ENCODE measurements around the gene RNF169.
"Not testable (repeated sequence)": the region's sequence is repeated elsewhere in the genome, so short reads cannot be mapped to it uniquely, and the experiment has no call there.

RNF169 gene

DNA sequence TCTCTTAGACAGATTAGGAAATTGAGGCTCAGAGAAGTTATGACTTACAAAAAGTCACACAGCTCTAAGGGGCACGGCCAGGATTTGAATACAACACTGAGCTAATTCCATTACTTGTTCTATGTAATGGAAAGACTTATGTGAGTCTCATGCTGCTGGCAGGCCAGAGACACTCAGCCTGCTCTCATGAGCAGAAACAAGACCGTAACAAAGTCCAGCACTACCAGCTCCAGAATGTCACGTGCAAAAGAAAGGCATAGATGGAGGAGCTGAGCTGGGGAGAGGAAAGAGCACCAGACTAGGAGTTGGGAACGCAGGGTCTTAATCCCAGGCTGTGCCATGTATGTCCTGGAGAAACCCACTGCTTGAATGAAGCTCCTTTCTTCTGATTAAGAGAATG lies 19.3 kb upstream of the RNF169 start:
- no peak for DNase-seq

DNA sequence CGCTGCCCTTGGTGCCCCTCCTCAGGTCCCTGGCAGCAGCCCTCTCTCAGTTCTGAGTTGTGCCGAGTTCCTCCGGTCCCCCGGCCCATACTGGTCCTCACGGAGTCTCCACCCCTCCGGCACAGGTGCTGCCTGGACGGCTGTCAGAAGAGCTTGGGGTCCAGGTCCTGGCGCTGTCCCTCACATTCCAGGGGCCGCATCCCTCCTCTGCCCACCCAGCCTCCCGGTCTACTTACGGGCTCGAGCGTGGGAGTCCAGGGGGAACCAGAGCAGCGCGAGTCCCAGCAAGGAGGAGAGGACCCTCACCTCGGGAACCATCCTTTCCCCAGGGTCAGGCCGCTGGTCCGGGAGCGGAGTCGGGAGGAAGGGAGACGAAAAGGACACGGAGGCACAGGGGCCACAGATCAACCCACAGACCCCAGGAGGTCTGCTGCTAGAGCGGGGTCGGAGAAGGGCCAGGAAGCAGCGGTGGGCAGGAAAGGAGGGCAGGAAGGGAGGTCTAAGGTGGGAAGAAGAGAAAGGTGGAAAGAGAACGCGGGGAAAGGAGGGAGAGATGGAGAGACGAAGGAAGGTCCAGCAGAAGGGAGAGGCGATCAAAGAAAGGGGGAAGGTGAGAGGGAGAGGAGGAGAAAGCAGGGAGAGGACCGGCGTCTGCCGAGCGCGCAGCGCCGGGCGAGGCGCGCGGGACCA lies 17.9 kb upstream of the RNF169 start:
- no peak for DNase-seq

DNA sequence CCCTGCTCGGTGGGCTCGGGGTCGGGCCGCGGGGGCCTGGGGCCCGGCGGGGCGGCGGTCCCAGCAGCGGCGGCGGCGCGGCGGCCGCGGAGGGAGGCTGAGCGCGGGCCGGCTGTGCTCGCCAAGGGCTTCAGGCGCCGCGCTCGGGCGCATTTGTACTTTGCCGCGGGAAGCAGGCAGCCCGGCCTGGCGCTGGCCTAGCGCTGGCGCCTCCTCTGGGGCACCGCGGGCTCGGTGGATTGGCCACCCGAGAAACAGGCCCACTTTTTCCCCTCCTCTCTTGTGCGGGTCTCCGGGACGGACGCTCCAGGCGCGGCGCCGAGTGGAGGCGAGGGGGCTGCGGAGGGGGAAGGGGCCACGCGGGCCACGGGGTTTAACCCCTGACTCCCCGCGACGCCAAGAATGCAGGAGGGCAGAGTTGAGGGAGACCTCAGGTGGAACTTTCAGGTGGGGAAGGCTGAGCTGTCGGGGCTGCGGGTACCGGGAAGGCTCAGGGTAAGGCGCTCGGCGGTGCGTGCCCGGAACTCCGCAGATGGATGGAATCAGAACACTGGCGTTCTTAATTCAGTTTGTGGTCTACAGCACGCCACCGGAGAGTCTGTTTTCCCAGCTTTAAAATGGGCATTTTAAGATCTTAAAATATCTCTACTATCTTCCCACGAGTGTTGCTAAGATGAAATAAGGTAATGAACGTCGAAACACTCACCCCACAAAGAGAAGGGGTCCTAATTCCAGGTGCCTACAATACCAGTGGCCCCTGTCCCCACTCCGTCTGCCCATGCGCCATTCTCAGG lies 17.2 kb upstream of the RNF169 start, which contains the start of gene CHRDL2:
Gene CHRDL2, minus strand, starts transcription at position 126 of the 794 bp plus-strand sequence. CDS start 538 bp downstream, outside the sequence.
- DNase-seq: no peak

DNA sequence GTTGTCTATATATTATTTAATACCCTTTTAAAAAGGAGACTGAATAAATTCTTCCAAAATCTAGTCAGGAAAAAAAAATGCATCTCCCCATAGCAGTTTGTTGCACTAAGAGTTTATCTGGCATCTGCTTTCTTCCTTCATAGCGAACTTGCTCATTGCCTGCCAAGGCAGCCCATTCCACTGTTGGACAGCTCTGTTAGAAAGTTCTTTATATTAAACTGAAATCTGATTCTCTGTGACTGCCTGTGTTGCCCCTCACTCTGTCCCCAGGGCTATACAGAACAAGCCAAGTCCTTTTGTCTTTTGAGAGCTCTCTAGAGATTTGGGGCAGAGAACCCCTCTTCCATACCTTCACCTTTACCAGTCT lies 14.1 kb upstream of the RNF169 start:
- no peak for DNase-seq

DNA sequence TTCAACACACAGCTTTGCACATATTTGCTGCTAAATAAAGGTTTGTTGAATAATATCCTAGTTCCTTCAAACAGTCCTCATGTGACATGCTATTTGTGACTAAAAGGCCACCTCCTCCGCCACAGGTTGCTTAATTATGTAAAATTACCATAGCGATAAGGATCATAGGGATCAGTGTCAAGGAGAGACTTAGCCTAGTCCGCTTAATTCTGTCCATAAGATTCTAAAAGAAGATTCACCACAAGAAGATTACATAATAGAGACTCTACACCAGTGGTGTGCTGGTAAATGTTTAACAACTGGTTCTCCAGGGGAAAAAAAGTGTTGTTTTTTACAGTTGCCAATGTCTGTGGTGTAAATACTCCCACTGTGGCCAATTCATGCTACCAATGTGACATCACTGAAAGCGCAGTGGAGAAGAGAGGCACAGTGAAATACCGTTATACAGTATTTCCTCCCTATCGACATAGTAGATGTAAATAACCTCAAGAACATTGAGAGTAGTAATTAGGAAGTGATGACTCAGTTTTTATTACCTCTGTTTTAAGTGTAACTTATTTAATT lies 13.2 kb upstream of the RNF169 start:
- no peak for DNase-seq

DNA sequence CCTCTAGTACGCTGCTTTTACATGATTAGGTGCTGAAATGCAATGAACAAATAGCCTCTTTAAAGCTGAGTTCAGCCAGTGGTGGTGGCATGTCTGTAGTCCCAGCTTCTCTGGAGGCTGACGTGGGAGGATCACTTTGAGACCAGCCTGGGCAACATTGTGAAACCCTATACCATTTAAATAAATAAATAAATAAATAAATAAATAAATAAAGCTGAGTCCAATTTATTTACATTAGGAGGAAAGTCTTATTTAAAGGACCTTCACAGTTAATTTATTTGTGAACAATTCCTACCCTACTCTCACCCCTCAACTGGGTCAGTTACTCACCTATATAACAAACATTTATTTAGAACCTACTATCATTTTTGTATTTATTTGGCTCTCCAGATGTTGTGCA lies 12.6 kb upstream of the RNF169 start:
- no peak for DNase-seq

DNA sequence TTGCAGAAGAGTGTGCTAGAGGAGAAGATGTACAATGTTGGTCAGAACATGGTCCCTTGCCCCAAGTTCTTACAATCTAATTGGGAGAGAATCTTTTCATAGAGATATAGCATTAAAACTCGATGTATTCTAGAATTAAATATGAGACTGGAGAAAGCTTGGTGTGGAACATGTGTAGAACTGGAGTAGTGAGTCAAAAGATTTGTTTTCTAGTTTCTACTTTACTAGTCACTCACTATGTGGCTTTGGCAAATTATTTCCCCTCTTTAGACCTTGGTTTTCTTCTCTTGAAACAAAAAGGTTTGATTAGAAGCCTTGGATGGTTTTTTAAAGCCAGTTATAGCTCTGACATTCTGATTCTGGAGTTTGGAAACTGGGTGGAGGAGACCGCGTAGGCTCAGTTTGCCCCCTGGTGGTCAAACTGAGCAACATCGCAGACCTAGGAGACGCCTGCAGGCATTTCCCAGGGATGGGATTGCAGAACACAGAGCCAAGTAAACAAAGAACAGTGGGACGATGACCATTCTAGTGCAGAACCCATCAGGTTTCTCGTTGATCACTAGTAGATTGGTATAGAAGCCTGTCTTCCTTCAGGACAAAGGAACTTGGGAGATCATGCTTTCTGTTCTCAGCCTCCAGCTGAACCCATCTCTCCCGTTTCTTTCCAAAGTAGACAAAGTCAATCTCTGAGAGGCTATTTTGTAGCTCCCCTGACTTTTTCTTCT lies 8.9 kb upstream of the RNF169 start:
- no peak for DNase-seq

DNA sequence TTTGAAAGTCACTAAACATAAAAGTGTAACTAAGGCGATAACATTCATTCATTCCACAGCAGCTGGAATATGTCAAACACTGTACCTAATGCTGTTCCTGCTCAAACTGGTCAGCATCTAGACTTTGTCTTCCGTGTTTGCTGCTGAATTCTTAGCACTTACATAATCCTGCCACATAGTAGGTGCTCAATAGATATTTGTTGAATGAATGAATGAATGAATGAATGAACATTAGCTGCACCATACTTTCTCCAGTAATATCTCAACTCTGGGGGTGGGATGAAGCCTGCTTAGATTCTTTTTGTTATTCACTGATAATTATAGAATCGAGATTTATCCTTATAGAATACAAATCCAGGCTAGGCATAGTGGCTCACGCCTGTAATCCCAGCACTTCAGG lies 6.6 kb upstream of the RNF169 start:
- DNase-seq: no peak

DNA sequence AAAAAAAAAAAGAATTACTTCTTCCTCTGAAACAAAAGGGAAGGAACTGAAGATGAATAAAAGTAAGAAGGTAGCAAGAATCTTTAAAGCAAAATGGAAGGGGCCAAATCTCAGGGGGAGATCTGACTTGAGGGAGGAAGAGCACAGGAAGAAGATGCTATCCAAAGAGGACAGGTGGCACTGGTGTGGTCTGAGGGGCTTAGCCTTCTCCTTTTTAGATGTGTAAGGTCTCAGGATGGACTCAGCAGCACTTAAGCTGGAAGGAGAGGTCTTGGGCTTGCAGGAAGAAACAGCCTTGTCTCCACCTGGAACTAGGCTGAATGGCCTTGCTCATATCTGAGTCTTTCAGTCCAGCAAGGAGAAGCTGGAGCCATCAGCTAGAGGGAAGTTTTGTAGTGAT lies 5.0 kb upstream of the RNF169 start:
- no peak for DNase-seq

DNA sequence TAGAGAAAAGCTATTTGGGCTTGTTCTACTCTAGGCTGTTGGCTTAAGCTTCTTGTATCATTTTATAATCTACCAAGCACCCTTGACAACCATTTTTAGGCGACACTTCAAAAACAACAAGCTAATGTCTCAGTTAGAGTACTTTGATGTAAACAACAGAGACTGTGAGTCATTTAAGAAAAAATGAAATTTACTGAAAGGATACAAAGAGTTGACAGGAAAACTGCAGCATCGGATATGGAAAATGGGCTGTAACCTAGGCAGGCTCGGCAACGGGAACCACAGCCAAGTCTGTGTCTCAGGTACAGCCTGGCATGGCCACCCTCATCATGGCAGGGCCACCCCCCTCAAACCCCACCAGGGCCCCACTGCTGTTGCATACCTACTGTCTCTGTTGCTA lies 4.4 kb upstream of the RNF169 start:
- DNase-seq: no peak

DNA sequence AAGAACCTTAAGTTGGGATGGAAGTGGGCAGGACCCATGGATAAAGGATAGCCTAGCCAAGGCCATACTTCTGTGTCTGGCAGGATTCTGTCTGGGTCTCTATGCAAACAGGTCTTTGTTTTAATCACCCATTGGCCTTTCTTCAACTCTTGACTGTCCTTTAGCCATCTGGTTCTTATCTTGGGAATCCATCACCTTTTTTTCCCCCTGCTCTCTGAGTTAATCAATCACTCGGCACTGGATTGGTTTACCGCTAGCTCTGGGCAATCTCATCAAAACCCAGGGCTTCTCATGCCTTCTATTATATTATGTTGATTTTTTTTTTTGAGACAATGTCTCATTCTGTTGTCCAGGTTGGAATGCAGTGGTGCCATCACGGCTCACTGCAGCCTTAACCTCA lies 1.8 kb upstream of the RNF169 start:
- no peak for DNase-seq

DNA sequence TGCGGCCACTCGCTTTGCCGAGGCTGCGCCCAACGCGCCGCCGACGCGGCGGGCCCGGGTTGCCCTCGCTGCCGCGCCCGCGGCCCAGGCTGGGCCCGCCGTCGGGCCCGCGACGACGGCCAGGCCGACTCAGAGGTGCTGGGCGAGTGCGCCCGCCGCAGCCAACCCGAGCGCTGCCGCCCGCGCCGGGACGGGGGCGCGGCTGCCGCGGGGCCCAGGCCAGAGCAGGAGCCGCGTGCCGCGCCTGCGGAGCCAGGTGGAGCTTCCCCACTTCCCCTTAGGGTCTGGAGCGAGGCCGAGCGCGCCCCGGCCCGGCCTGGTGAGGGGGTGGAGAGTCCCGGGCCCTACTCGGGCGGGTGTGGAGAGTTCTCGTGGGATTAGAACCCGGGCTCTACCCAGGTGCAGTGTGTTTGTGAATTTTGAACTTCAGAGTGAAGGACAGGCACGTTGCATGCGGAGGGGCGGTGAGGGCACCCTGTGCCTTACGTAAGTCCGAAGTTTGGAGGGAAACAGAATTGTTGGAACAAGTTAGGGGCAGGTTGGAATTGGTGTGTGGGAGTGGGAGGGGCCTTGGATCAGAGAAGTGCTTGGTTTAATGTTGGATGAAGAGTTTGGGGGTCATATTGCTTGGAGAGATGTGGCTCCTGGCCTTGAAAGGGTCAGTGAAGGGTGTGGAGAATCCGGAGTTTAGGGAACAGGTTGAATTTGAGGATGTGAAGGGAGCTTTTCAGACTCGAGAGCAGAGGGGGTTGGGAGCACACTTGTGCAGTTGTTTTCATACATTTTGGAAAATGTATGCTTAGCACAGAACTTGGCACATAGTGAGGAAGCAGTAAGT lies 697 bp downstream of the RNF169 start:
- peak; percentile 36 for DNase-seq

DNA sequence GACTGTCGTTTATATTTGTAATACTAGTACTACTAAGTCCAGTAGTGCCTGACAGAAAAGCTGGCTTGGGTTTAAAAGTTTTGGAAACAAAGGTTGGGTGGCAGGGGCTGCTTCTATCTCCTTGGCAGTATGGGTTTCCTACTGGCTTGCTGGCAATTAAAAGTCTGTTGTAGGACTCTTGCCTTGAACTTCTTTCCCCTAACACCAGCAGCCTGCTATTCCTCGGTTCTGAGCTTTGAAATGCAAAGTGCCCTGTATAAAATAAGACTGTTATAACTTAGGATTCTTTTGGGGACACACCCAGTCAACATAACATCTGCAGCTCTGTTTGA lies 1.3 kb downstream of the RNF169 start:
- no peak for DNase-seq

DNA sequence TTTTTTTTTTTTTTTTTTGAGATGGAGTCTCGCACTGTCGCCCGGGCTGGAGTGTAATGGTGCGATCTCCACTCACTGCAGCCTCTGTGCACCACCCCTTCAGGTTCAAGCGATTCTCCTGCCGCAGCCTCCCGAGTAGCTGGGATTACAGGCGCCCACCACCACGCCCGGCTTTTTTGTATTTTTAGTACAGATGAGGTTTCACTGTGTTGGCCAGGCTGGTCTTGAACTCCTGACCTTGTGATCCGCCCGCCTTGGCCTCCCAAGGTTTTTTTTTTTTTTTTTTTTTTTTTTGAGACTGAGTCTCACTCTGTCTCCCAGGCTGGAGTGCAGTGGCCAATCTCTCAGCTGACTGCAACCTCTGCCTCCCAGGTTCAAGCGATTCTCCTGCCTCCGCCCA lies 1.9 kb downstream of the RNF169 start:
- DNase-seq: not testable (repeated sequence)

DNA sequence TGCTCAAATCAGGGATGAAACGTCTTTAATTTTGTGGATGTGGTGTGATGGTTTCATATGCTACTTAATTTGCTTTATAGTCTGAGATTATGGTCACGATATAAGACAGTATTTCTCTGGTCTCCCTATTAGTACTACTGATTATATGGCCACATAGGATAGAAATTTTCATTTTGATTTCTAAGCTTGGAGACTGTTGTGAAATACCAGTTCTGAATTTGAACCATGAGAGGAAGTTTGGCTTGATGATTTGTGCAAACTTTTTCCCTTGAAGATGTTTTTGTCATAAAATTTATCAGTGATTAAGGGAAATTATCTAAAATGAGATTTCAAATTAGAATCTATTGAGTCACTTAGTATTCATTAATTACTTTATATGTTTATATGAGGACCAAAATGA lies 2.7 kb downstream of the RNF169 start:
- DNase-seq: no peak

DNA sequence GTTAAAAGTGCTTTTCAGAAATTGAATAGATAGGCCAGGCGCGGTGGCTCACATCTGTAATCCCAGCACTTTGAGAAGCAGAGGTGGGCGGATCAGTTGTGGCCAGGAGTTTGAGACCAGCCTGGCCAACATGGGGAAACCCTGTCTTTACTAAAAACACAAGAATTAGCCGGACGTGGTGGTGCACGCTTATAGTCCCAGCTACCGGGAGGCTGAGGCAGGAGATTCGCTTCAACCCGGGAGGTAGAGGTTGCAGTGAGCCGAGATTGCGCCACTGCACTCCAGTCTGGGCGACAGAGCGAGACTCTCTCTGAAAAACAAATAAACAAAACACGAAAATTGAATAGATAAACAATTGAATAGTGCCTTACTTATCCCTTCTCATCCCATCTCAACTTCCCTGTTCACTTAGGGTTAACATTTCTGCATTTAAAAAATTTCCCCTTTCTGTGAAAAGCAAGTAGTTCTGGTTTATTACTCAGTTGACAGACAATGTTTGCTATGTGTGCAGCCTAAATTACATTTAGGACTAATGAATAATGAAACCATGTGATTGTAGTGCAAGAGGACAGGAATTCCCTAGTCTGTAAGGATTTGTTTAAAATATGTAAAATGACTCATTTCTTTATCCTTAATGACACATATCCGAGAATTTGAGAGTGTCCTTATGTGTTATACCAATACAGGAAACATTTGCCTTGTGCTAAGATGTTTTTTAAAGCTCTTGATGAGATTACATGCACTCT lies 6.0 kb downstream of the RNF169 start:
- no peak for DNase-seq

DNA sequence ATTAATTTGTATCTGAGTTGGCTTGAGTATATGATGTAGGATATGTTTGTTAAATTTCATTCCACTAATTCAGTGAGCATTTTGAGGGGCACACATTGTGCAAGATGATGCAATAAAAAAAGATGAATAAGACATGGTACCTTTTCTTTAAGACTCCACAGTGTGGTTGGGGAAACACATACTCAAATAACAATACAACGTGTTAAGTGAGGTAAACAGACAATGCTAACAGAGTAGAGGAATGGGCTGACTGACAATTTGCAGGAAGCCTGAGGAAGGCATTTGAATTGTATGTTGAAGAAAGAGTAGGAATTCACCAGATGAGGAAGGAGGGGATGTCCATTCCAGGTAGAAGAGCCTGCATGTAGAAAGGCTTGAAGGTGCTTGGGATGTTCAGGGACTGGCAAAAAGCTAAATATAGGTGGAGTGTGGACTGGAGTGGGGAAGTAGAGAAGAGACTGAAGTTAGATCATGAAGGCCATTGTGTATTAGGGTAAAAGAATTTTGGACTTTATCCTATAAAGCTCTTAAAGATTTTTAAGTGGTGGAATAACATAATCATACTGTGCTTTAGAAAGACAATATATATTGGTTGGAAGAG lies 6.8 kb downstream of the RNF169 start:
- DNase-seq: no peak

DNA sequence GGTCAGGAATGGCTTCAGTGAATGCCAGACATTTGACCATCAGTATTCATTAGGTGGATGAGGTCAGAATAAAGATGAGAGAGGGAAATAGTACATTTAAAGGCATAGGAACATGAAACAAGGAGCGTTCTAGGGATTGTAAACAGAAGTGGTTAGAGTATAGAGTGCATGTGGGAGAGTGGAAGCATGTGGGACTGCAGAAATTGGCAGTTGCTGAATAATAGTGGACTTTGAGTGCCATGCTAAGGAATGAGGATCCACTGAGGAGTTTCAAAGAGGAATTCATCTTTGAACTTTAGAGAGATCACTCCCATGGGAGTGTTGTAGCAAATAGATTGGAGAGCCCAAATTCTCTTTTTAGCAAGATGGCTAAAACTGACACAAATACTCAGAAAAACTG lies 7.9 kb downstream of the RNF169 start:
- no peak for DNase-seq

DNA sequence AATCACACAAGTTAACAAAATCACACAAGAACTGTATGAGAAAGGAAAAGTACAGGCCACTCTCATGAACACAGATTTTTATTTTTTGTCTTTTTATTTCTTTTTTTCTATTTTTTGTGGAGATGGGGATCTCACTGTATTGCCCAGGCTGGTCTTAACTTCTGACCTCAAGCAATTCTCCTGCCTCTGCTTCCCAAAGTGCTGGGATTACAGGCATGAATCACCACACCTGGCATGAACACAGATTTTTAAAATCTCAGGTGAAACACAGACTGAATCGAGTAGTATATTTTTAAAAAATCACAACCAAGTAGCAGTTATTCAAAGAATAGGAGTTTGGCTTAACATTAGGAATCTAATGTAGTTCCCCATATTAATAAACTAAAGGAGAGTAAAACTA lies 18.3 kb downstream of the RNF169 start:
- DNase-seq: no peak

DNA sequence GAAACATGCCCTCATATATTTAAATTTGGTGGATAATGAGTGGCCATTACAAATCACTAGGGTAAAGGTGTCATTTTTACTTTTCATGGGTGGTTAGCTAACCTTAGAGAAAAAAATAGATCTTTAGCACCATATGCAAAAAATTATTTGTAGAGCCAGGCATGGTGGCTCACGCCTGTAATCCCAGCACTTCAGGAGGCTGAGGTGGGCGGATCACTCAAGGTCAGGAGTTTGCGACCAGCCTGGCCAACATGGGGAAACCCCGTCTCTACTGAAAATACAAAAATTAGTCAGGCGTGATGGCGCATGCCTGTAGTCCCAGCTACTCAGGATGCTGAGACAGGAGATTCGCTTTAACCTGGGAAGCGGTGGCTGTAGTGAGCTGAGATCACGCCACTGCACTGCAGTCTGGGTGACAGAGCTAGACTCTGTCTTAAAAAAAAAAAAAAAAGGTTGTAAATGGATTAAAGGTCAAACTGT lies 19.6 kb downstream of the RNF169 start:
- DNase-seq: not testable (repeated sequence)

DNA sequence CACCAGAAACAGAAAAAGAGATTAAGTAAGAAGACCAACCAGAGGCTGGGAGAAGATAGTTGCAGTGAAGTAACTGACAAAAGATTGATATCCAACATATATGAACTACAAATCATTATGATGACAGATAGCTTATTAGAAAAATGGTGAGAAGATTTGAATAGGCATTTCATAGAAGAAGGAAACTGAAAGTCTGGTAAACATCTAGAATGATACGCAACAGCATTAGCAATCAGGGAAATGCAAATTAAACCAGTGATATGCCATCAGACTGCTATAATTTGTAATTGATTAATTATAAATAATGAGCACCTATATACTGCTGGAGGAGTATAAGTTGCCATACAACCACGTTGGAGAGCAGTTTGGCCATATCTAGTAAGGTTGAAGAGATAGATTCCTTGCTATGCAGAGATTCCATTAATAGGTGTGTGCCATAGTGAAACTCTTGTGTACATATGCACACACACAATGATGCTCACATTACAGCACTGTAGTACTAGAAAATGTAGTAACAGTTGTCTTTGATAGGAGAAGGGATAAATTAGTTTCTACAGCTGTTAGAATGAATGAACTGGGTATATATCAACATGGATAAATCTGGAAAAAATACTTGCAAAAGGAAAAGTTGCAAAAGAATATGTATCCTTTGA lies 20.5 kb downstream of the RNF169 start:
- DNase-seq: no peak

Measured in activated gamma-delta T cell (primary cell).